ENCODE measurements around the gene PHF10.

- no peak for TF ChIP-seq CTCF (IDR thresholded peaks at IDR 0.05; ENCODE audit: insufficient read depth, low read length)
- TF ChIP-seq POLR2AphosphoS5 (IDR thresholded peaks at IDR 0.05; ENCODE audit: low read depth), result no peak
- TF ChIP-seq GABPA (IDR thresholded peaks at IDR 0.05; ENCODE audit: low read depth), result no peak
- no peak for TF ChIP-seq REST (IDR thresholded peaks at IDR 0.05; ENCODE audit: insufficient replicate concordance, low read depth)
Observed at GRCh38 chr6:169763308-169763707, 39.0 kb upstream of the PHF10 start.

All from HL-60 (cell line).